GM23248 (cell line): ENCODE measurements around the gene TBC1D22A. TPM values are rescaled to one million over a fixed set of nuclear protein-coding genes. Genes with fewer than 3 reads are reported as not detected.

Experiments
- DNase-seq: peaks from one replicate; pipeline ENCODE4 v3.0.0-alpha.2; 2015
- H2AFZ ChIP-seq: fragments of 200-600 bp; sonication (generic); 2 replicates; pipeline ENCODE4 v1.6.1; 2016; ENCODE audit warnings: antibody characterized with exemption
- H3F3A ChIP-seq: fragments of 200-600 bp; sonication (generic); 2 replicates; pipeline ENCODE4 v1.6.1; 2016; ENCODE audit warnings: mild to moderate bottlenecking, antibody characterized with exemption, mixed run types; ENCODE audit not compliant: insufficient read depth
- H3K27ac ChIP-seq: fragments of 200-600 bp; sonication (generic); 2 replicates; pipeline ENCODE4 v1.5.1; 2016; ENCODE audit warnings: mild to moderate bottlenecking
- H3K27me3 ChIP-seq: fragments of 200-600 bp; sonication (generic); replicated peaks from 2 replicates; pipeline ENCODE4 v1.6.1; 2016; ENCODE audit warnings: mild to moderate bottlenecking; ENCODE audit not compliant: insufficient read depth
- H3K36me3 ChIP-seq: fragments of 200-600 bp; sonication (generic); 2 replicates; pipeline ENCODE4 v1.6.1; 2016; ENCODE audit warnings: low read depth, mild to moderate bottlenecking
- H3K4me1 ChIP-seq: fragments of 200-600 bp; sonication (generic); 2 replicates; pipeline ENCODE4 v1.6.1; 2016; ENCODE audit warnings: mild to moderate bottlenecking; ENCODE audit not compliant: insufficient read depth
- H3K4me2 ChIP-seq: fragments of 200-600 bp; sonication (generic); one replicate; pipeline ENCODE4 v1.6.1; 2016; ENCODE audit warnings: mild to moderate bottlenecking; ENCODE audit not compliant: unreplicated experiment
- H3K4me3 ChIP-seq: fragments of 200-600 bp; sonication (generic); 2 replicates; pipeline ENCODE4 v1.5.1; 2016; ENCODE audit warnings: mild to moderate bottlenecking
- H3K79me2 ChIP-seq: fragments of 200-600 bp; sonication (generic); 2 replicates; pipeline ENCODE4 v1.6.1; 2016; ENCODE audit warnings: mild to moderate bottlenecking; ENCODE audit not compliant: insufficient read depth
- H3K9ac ChIP-seq: fragments of 200-600 bp; sonication (generic); 2 replicates; pipeline ENCODE4 v1.6.1; 2016; ENCODE audit warnings: mild to moderate bottlenecking
- H3K9me2 ChIP-seq: fragments of 200-600 bp; sonication (generic); 2 replicates; pipeline ENCODE4 v1.6.1; 2016; ENCODE audit warnings: mixed run types, mild to moderate bottlenecking, moderate library complexity; ENCODE audit not compliant: insufficient read depth
- H3K9me3 ChIP-seq: fragments of 200-600 bp; sonication (generic); one replicate; pipeline ENCODE4 v1.6.1; 2017; ENCODE audit warnings: low read depth
- H4K20me1 ChIP-seq: fragments of 200-600 bp; sonication (generic); 2 replicates; pipeline ENCODE4 v1.6.0; 2016; ENCODE audit not compliant: insufficient read depth
- EZH2 ChIP-seq: fragments of 200-600 bp; sonication (generic); IDR thresholded peaks from 2 replicates; pipeline ENCODE4 v1.6.1; 2018; ENCODE audit warnings: antibody characterized with exemption, mild to moderate bottlenecking; ENCODE audit not compliant: insufficient read depth, poor library complexity, severe bottlenecking
- EZH2phosphoT487 ChIP-seq: fragments of 200-600 bp; sonication (generic); IDR thresholded peaks from 2 replicates; pipeline ENCODE4 v1.6.1; 2018; ENCODE audit warnings: antibody characterized with exemption, moderate library complexity, mild to moderate bottlenecking, low read depth; ENCODE audit not compliant: insufficient read depth
- WGBS, 2 experiments: methylation state at CpG; one replicate each; pipeline ENCODE4 v1.1.6; 2015 to 2017; ENCODE audit warnings: low lambda C conversion rate in 2 of 2, low coverage in 1 of 2; ENCODE audit errors: missing lambda C conversion rate in 2 of 2; 5-methylcytosine and 5-hydroxymethylcytosine counted together
- in situ Hi-C: fragments of 300-500 bp; cut with MboI; formaldehyde crosslinking; loops from 2 replicates; pipeline ENCODE4 v1.15.0; 2020
- polyA plus RNA-seq: library from polyadenylated mRNA; unstranded; fragments of >200 nt; fragmentation: Nextera tagmentation; extraction: Ambion mirVana; gene quantifications from 2 replicates; pipeline ENCODE4 v1.2.1, GENCODE V29; 2016
- total RNA-seq: library from RNA; depleted of rRNA; stranded (reverse); fragments of >200 nt; shearing (Covaris generic); gene quantifications from 2 replicates; pipeline ENCODE4 v1.2.3, GENCODE V29; 2014

TBC1D22A gene
- total and polyA plus RNA-seq, 2 experiments from 2014 or later = 12.3 to 16.9 TPM

DNA sequence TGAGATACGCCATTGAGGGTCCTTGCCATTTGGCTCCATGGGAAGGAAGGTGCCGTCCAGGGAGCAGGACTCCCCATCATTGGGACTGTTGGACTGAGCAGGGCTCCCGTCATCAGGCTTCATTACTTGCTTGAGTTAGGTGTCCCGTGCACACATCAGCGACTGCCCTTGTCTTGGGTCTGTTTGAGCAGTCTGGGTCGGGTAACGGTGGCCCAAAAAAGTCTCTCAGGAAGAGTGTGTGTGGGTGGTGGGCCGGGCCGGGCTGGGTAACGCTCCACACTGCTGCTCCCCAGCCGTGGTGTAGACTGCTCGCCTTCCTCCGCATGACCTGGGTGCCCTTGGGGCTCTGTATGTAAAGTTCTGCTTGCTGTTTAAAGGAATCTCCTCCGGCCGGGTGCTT lies 293.5 kb downstream of the TBC1D22A start:
- WGBS, 2 experiments = 98 to 99% methylated on average over 15 of the region's 15 CpGs
- no peaks in the 10 kb centered on the region for H3K36me3 ChIP-seq
- in situ Hi-C loops = no loop called here
- DNase-seq = no peak
- H3K4me2 ChIP-seq = no peak overlapping the region
- H3K9me3 ChIP-seq = no peaks in the 10 kb centered on the region
- H3K4me1 ChIP-seq = no peaks in the 10 kb centered on the region
- no peaks in the 10 kb centered on the region for H3K79me2 ChIP-seq
- H4K20me1 ChIP-seq = no peaks in the 10 kb centered on the region
- H3F3A ChIP-seq = no peaks in the 10 kb centered on the region
- TF ChIP-seq EZH2phosphoT487 = no peak
- no peak for TF ChIP-seq EZH2
- H3K9me2 ChIP-seq = no peaks in the 10 kb centered on the region
- H2AFZ ChIP-seq = no peak overlapping the region
- H3K27me3 ChIP-seq = no peaks in the 10 kb centered on the region
- H3K4me3 ChIP-seq = no peak overlapping the region
- H3K9ac ChIP-seq = no peak overlapping the region
- no peak overlapping the region for H3K27ac ChIP-seq

DNA sequence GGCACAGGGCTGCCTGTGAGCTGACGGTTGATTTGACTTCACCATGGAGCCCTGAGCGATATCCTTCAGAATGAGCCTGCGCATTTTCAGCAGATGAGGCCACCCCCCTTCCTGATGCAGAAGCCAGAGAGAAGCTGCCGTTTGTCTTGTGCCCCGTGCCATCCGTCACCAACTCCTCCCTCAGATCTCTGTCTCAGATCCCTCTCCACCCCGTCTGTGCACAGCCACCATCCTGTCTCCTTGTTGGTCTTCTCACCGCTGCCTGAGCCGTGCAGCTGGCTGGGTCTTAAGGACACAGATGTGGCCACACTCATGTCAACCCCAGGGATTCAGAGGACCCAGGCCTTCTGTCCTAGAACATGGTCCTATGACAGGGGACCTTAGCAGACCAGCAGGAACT lies 293.9 kb downstream of the TBC1D22A start:
- Histone ChIP-seq H3K79me2 (no peaks in the 10 kb centered on the region), H3K9me2 (no peaks in the 10 kb centered on the region), H4K20me1 (no peaks in the 10 kb centered on the region), H3K9me3 (no peaks in the 10 kb centered on the region), H3K27ac (no peak overlapping the region), H3K27me3 (no peaks in the 10 kb centered on the region), H2AFZ (no peak overlapping the region), H3F3A (no peaks in the 10 kb centered on the region), H3K4me2 (no peak overlapping the region), H3K4me1 (no peaks in the 10 kb centered on the region), H3K36me3 (no peaks in the 10 kb centered on the region), H3K9ac (no peak overlapping the region), H3K4me3 (no peak overlapping the region)
- 95 to 98% methylated on average over 9 of the region's 9 CpGs for WGBS, 2 experiments
- in situ Hi-C loops = no loop called here
- no peak for TF ChIP-seq EZH2
- TF ChIP-seq EZH2phosphoT487 = no peak
- DNase-seq = no peak

DNA sequence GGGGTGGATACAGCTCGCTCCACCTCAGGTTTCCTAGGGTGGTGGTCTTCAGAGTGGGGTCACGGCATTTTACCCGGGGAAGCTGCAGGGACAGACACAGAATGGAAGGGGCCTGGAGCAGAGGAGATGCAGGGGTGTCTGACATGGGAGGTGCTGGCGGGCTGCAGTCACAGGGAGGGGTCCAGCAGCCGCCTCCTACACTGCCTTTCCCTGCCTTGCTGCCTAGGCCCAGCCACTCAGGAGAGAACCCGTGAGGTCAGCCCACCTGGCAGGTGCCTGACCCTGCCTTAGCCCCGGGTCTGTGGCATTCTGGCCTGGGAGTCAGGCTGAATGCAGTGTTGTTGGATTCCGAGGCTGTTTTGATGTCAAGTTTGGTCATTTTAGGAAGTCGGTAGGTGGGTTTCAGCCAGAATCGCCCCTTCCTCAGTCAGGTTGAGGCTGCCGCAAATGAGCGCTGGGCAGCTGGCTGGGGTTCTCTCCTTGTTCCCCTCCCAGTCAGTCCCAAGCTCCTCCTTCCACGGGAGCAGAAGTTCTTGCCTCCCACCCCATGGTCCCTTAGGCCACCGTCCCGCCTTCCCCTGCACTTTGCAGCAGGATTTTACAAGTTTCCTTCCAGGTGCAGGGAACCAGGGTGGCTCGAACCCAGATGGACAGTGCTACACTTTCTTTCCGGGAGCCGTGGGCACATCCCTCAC lies 294.5 kb downstream of the TBC1D22A start:
- H3K4me3 ChIP-seq = no peak overlapping the region
- H3K4me1 ChIP-seq = no peaks in the 10 kb centered on the region
- no peak overlapping the region for H2AFZ ChIP-seq
- no peaks in the 10 kb centered on the region for H3K9me2 ChIP-seq
- no peaks in the 10 kb centered on the region for H3K36me3 ChIP-seq
- TF ChIP-seq EZH2phosphoT487 (no peak), EZH2 (no peak)
- H3K79me2 ChIP-seq = no peaks in the 10 kb centered on the region
- H3F3A ChIP-seq = no peaks in the 10 kb centered on the region
- H4K20me1 ChIP-seq = no peaks in the 10 kb centered on the region
- H3K4me2 ChIP-seq = no peak overlapping the region
- no peaks in the 10 kb centered on the region for H3K27me3 ChIP-seq
- DNase-seq = no peak
- 94% methylated on average over 17 to 18 of the region's 18 CpGs for WGBS, 2 experiments
- in situ Hi-C loops = no loop called here
- no peak overlapping the region for H3K27ac ChIP-seq
- no peaks in the 10 kb centered on the region for H3K9me3 ChIP-seq
- H3K9ac ChIP-seq = no peak overlapping the region

DNA sequence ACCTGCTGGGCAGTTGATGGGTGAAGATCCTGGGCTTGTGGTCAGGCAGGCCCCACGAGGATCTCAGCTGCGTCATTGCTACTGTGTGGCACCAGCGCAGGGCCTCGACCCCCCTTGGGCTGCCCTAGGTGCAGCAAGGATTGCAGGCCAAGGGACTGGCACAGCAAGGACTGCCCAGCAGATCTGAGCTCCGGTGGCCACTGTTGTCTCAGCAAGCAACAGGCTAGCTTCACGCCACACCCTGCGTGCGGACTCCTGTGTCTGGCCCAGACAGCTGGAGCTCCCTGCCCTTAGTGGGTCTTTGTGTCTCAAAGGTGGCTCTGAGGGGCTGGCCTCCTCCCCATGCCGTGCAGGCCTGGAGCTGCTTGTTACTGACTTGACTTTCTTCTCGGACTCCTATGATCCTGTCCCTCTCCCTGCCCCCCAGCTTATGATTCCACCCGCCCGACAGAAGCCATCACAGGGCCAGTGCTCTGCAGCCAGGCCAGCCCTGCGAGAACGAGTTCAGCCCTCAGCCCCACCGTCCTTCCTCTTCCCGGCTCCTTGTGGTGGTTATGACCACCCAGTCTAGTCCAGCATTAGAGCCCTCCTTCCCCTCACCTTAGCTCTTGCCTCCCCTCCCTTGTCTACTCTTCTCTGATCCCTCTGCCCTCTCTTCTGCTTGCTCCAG lies 295.6 kb downstream of the TBC1D22A start:
- WGBS, 2 experiments = 98% methylated on average over 16 of the region's 16 CpGs
- no peak overlapping the region for H3K4me3 ChIP-seq
- H3K27ac ChIP-seq = no peak overlapping the region
- H3K9ac ChIP-seq = no peak overlapping the region
- no peaks in the 10 kb centered on the region for H3K9me3 ChIP-seq
- no peak overlapping the region for H2AFZ ChIP-seq
- no peaks in the 10 kb centered on the region for H3K79me2 ChIP-seq
- in situ Hi-C loops = no loop called here
- no peaks in the 10 kb centered on the region for H3K36me3 ChIP-seq
- H4K20me1 ChIP-seq = no peaks in the 10 kb centered on the region
- no peaks in the 10 kb centered on the region for H3K4me1 ChIP-seq
- no peaks in the 10 kb centered on the region for H3K27me3 ChIP-seq
- no peak for DNase-seq
- TF ChIP-seq EZH2 = no peak
- no peak for TF ChIP-seq EZH2phosphoT487
- no peak overlapping the region for H3K4me2 ChIP-seq
- H3F3A ChIP-seq = no peaks in the 10 kb centered on the region
- no peaks in the 10 kb centered on the region for H3K9me2 ChIP-seq
